Glomerular visceral epithelial cell (primary cell): Measurements from ENCODE around the gene TRIP11.

Source experiments
- DNase-seq: peaks from one replicate; pipeline ENCODE4 v3.0.0-alpha.2; 2016; ENCODE audit errors: extremely low spot score

The TRIP11 gene

GRCh38 chr14:92010644-92011043 is 29.2 kb downstream of the TRIP11 start:
- no peak for DNase-seq

GRCh38 chr14:92009604-92010003 is 30.3 kb downstream of the TRIP11 start:
- DNase-seq: no peak

- no peak for DNase-seq
These were observed 34.8 kb downstream of the TRIP11 start for GRCh38 chr14:92005019-92005418.

GRCh38 chr14:92004062-92004461 is 35.8 kb downstream of the TRIP11 start:
- DNase-seq: no peak

- no peak for DNase-seq
These were observed 40.9 kb downstream of the TRIP11 start for GRCh38 chr14:91998667-91999570.

GRCh38 chr14:91997492-91997891 is 42.4 kb downstream of the TRIP11 start:
- peak; percentile 6 for DNase-seq

GRCh38 chr14:91996948-91997371 is 42.9 kb downstream of the TRIP11 start:
- DNase-seq: peak; percentile 84

GRCh38 chr14:91987192-91987591 is 52.7 kb downstream of the TRIP11 start:
- no peak for DNase-seq

- no peak for DNase-seq
These were observed 54.2 kb downstream of the TRIP11 start for GRCh38 chr14:91985521-91986255.

GRCh38 chr14:91985008-91985407 is 54.9 kb downstream of the TRIP11 start:
- peak; percentile 30 for DNase-seq

- no peak for DNase-seq
These were observed 56.3 kb downstream of the TRIP11 start for GRCh38 chr14:91983588-91983987.

- DNase-seq: peak; percentile 70
These were observed 59.7 kb downstream of the TRIP11 start for GRCh38 chr14:91980157-91980556.

- no peak for DNase-seq
These were observed 62.0 kb downstream of the TRIP11 start for GRCh38 chr14:91977884-91978283.

GRCh38 chr14:91975763-91976162 is 64.1 kb downstream of the TRIP11 start:
- DNase-seq: no peak

- DNase-seq: no peak
These were observed 68.6 kb downstream of the TRIP11 start for GRCh38 chr14:91971188-91971778.

- DNase-seq: no peak
These were observed 71.6 kb downstream of the TRIP11 start for GRCh38 chr14:91968280-91968679.

- DNase-seq: no peak
These were observed 75.1 kb downstream of the TRIP11 start for GRCh38 chr14:91964724-91965123.

GRCh38 chr14:91964011-91964410 is 75.8 kb downstream of the TRIP11 start:
- DNase-seq: no peak

- DNase-seq: no peak
These were observed 76.4 kb downstream of the TRIP11 start for GRCh38 chr14:91963465-91963864.

GRCh38 chr14:91961297-91962220 is 78.3 kb downstream of the TRIP11 start:
- DNase-seq: no peak

GRCh38 chr14:91957876-91958313 is 82.0 kb downstream of the TRIP11 start:
- DNase-seq: no peak
